Liver (tissue), 9 donors: ENCODE results near the gene IQCK. TPM values are rescaled to one million over a fixed set of nuclear protein-coding genes. Genes with fewer than 3 reads are reported as not detected.

ENCODE experiments used
- DNase-seq: peaks from one replicate; pipeline ENCODE4 v3.0.0-alpha.2; 2017; ENCODE audit warnings: low spot score
- H3K27ac ChIP-seq, 2 donors: one replicate each; pipeline ENCODE4 v1.7.0; 2013; ENCODE audit warnings: inconsistent platforms in 2 of 2, low read length in 2 of 2, control low read depth in 1 of 2, low read depth in 1 of 2, mild to moderate bottlenecking in 1 of 2
- H3K27me3 ChIP-seq, 4 donors: one replicate each; pipeline versions ENCODE4 v1.6.1 to v1.7.0; 2013; ENCODE audit warnings: low read length in 3 of 4, inconsistent platforms in 1 of 4, mild to moderate bottlenecking in 1 of 4, moderate library complexity in 1 of 4; ENCODE audit not compliant: control insufficient read depth in 4 of 4, insufficient read depth in 4 of 4
- H3K36me3 ChIP-seq, 4 donors: one replicate each; pipeline versions ENCODE4 v1.6.1 to v1.7.0; 2013; ENCODE audit warnings: low read length in 3 of 4, mild to moderate bottlenecking in 3 of 4, low read depth in 1 of 4, moderate library complexity in 1 of 4; ENCODE audit not compliant: control insufficient read depth in 4 of 4, insufficient read depth in 3 of 4
- H3K4me1 ChIP-seq, 4 donors: one replicate each; pipeline versions ENCODE4 v1.6.1 to v1.7.0; 2013; ENCODE audit warnings: low read length in 3 of 4, mild to moderate bottlenecking in 3 of 4, moderate library complexity in 1 of 4; ENCODE audit not compliant: control insufficient read depth in 4 of 4, insufficient read depth in 4 of 4
- H3K4me3 ChIP-seq, 3 donors: one replicate each; pipeline versions ENCODE4 v1.6.1 to v1.7.0; 2013; ENCODE audit warnings: low read length in 3 of 3, control low read depth in 1 of 3, low read depth in 1 of 3, mild to moderate bottlenecking in 1 of 3
- H3K9ac ChIP-seq, 2 donors: one replicate each; pipeline ENCODE4 v1.7.0; 2013; ENCODE audit warnings: low read length in 2 of 2, mild to moderate bottlenecking in 2 of 2, moderate library complexity in 2 of 2, control low read depth in 1 of 2, low read depth in 1 of 2
- H3K9me3 ChIP-seq, 4 donors: one replicate each; pipeline versions ENCODE4 v1.6.1 to v1.7.0; 2013; ENCODE audit warnings: low read length in 3 of 4; ENCODE audit not compliant: control insufficient read depth in 4 of 4
- EGR1 ChIP-seq, 2 donors: IDR thresholded peaks; 2 replicates each; pipeline ENCODE4 v1.6.1; 2016 to 2018; ENCODE audit warnings: antibody characterized with exemption in 2 of 2, low read depth in 2 of 2
- FOXA1 ChIP-seq: IDR thresholded peaks from 2 replicates; pipeline ENCODE4 v1.6.1; 2016; ENCODE audit warnings: antibody characterized with exemption
- FOXA2 ChIP-seq: IDR thresholded peaks from 2 replicates; pipeline ENCODE4 v1.6.1; 2016; ENCODE audit warnings: antibody characterized with exemption
- GABPA ChIP-seq, 2 donors: IDR thresholded peaks in 1 of 2; conservative IDR thresholded peaks in 1 of 2; 2 replicates each; pipeline ENCODE4 v1.6.1; 2016; ENCODE audit warnings: antibody characterized with exemption in 2 of 2, mild to moderate bottlenecking in 1 of 2, moderate library complexity in 1 of 2
- HNF4A ChIP-seq, 2 donors: conservative IDR thresholded peaks; 2 replicates each; pipeline ENCODE4 v1.6.1; 2016; ENCODE audit warnings: antibody characterized with exemption in 2 of 2, mild to moderate bottlenecking in 2 of 2
- HNF4G ChIP-seq: IDR thresholded peaks from 2 replicates; pipeline ENCODE4 v1.6.1; 2016; ENCODE audit warnings: antibody characterized with exemption
- JUND ChIP-seq, 2 donors: IDR thresholded peaks; 2 replicates each; pipeline ENCODE4 v1.6.1; 2016; ENCODE audit warnings: antibody characterized with exemption in 2 of 2
- NR2F2 ChIP-seq: IDR thresholded peaks from 2 replicates; pipeline ENCODE4 v1.6.1; 2016; ENCODE audit warnings: antibody characterized with exemption
- RAD21 ChIP-seq, 2 donors: IDR thresholded peaks; 2 replicates each; pipeline ENCODE4 v1.6.1; 2016; ENCODE audit warnings: antibody characterized with exemption in 2 of 2, mild to moderate bottlenecking in 2 of 2
- REST ChIP-seq: IDR thresholded peaks from 2 replicates; pipeline ENCODE4 v1.6.1; 2016; ENCODE audit warnings: antibody characterized with exemption, mild to moderate bottlenecking
- RXRA ChIP-seq, 2 donors: IDR thresholded peaks; 2 replicates each; pipeline ENCODE4 v1.6.1; 2017 to 2018; ENCODE audit warnings: antibody characterized with exemption in 2 of 2, mild to moderate bottlenecking in 1 of 2
- SP1 ChIP-seq: IDR thresholded peaks from 2 replicates; pipeline ENCODE4 v1.6.1; 2018; ENCODE audit warnings: antibody characterized with exemption, mild to moderate bottlenecking
- TAF1 ChIP-seq: conservative IDR thresholded peaks from 2 replicates; pipeline ENCODE4 v1.6.1; 2016; ENCODE audit warnings: antibody characterized with exemption, mild to moderate bottlenecking
- YY1 ChIP-seq: IDR thresholded peaks from 2 replicates; pipeline ENCODE4 v1.6.1; 2016; ENCODE audit warnings: antibody characterized with exemption, mild to moderate bottlenecking
- ZBTB33 ChIP-seq: IDR thresholded peaks from 2 replicates; pipeline ENCODE4 v1.6.1; 2016; ENCODE audit warnings: antibody characterized with exemption
- whole genome bisulfite sequencing: extraction: QIAGEN DNeasy Blood & Tissue Kit; methylation state at CpG from one replicate; pipeline ENCODE4 v1.1.7; 2013; 5-methylcytosine and 5-hydroxymethylcytosine counted together
- polyA plus RNA-seq, 2 donors: library from polyadenylated mRNA; stranded (reverse) in 1 of 2; unstranded in 1 of 2; fragments of 200-250 nt in 1 of 2; fragments of >200 nt in 1 of 2; fragmentation: Nextera tagmentation in 1 of 2; extraction: Ambion mirVana in 1 of 2; gene quantifications; one replicate each; pipeline versions ENCODE4 v1.2.1 to v1.2.3, GENCODE V29; 2013 to 2015
- total RNA-seq, 2 donors: library from RNA; depleted of rRNA; stranded (reverse); fragments of >200 nt; gene quantifications; one replicate each; pipeline ENCODE4 v1.2.3, GENCODE V29; 2014
- TF ChIP-seq, protein P1 (sequence below): fragments of 150-350 bp; IDR thresholded peaks from 2 replicates; pipeline ENCODE4 v1.5.1; 2017; ENCODE audit warnings: improper control_type of control experiment, low read depth, low read length; ENCODE audit not compliant: missing input control
- TF ChIP-seq, protein P2 (sequence below): IDR thresholded peaks from 2 replicates; pipeline ENCODE4 v1.6.1; 2016; ENCODE audit warnings: antibody characterized with exemption
- TF ChIP-seq, protein P3 (sequence below): IDR thresholded peaks from 2 replicates; pipeline ENCODE4 v1.6.1; 2016; ENCODE audit warnings: antibody characterized with exemption
- donor health status: healthy.
- donor health status: healthy.
- donor health status: healthy.
- donor health status: healthy.
- donor health status: healthy.

The IQCK gene
- total and polyA plus RNA-seq, 4 donors = 2.1 to 4.4 (median 2.9) TPM

DNA sequence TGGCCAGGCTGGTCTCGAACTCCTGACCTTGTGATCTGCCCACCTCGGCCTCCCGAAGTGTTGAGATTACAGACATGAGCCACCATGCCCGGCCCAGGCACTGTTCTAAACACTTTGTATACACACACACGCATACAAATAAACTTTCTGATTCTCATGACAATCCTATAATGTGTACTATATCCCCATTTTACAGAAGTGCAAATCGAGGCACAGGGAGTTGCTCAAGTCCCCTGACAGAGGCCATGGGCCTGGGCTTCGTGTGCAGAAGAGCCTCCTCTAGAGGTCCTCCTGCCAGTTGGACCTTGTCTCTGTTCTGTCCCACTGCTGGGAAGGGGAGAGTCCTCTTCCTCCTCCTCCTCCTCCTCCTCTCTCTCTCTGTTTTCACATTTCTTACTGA, 176.5 kb downstream of the IQCK start:
- no peaks in the 10 kb centered on the region for H3K9me3 ChIP-seq
- H3K4me1 ChIP-seq = peaks cover 0 to 3% (median 0%) of the 10 kb centered on the region in 4 donors
- no peak overlapping the region for H3K4me3 ChIP-seq
- no peaks in the 10 kb centered on the region for H3K36me3 ChIP-seq
- DNase-seq = no peak
- no peak overlapping the region for H3K27ac ChIP-seq
- no peak for TF ChIP-seq FOXA2
- TF ChIP-seq TAF1 = no peak
- no peak for TF ChIP-seq FOXA1
- no peak for TF ChIP-seq NR2F2
- TF ChIP-seq ZBTB33 = no peak
- TF ChIP-seq GABPA (IDR thresholded peaks at IDR 0.05 in 1 of 2, conservative IDR thresholded peaks at IDR 0.05 in 1 of 2) = no peak
- TF ChIP-seq JUND (IDR thresholded peaks at IDR 0.05) = no peak
- TF ChIP-seq, protein P1, sequence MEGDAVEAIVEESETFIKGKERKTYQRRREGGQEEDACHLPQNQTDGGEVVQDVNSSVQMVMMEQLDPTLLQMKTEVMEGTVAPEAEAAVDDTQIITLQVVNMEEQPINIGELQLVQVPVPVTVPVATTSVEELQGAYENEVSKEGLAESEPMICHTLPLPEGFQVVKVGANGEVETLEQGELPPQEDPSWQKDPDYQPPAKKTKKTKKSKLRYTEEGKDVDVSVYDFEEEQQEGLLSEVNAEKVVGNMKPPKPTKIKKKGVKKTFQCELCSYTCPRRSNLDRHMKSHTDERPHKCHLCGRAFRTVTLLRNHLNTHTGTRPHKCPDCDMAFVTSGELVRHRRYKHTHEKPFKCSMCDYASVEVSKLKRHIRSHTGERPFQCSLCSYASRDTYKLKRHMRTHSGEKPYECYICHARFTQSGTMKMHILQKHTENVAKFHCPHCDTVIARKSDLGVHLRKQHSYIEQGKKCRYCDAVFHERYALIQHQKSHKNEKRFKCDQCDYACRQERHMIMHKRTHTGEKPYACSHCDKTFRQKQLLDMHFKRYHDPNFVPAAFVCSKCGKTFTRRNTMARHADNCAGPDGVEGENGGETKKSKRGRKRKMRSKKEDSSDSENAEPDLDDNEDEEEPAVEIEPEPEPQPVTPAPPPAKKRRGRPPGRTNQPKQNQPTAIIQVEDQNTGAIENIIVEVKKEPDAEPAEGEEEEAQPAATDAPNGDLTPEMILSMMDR = no peak
- H3K27me3 ChIP-seq = no peaks in the 10 kb centered on the region
- WGBS = 84% methylated on average over 7 of the region's 7 CpGs
- no peak overlapping the region for H3K9ac ChIP-seq

DNA sequence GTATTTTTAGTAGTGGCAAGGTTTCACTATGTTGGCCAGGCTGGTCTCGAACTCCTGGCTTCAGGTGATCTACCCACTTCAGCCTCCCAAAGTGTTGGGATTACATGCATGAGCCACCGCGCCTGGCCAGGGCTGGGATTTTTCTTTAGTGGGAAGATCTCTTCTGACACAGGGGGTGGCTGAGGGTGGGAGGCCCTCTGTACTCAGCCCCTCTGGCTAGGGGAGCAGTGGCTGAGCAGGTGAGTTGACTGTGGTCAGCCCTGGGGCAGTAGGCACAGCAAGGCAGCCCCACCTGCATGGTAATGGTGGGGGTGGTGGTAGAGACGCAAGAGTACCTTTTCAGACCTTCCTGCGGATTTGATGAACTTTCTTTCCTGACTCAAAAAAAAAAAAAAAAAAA, 178.9 kb downstream of the IQCK start:
- Histone ChIP-seq H3K27me3 (no peaks in the 10 kb centered on the region), H3K27ac (no peak overlapping the region), H3K9ac (no peak overlapping the region), H3K9me3 (no peaks in the 10 kb centered on the region), H3K4me3 (no peak overlapping the region), H3K4me1 (peaks cover 0 to 3% (median 0%) of the 10 kb centered on the region in 4 donors), H3K36me3 (no peaks in the 10 kb centered on the region)
- TF ChIP-seq, protein P2, sequence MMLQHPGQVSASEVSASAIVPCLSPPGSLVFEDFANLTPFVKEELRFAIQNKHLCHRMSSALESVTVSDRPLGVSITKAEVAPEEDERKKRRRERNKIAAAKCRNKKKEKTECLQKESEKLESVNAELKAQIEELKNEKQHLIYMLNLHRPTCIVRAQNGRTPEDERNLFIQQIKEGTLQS = no peak
- TF ChIP-seq HNF4G (no peak), RAD21 (IDR thresholded peaks at IDR 0.05) (no peak), FOXA1 (no peak), YY1 (no peak), EGR1 (IDR thresholded peaks at IDR 0.05; ENCODE audit: low read depth in 2 of 2) (no peak), HNF4A (conservative IDR thresholded peaks at IDR 0.05) (no peak), JUND (IDR thresholded peaks at IDR 0.05) (no peak), GABPA (IDR thresholded peaks at IDR 0.05 in 1 of 2, conservative IDR thresholded peaks at IDR 0.05 in 1 of 2) (no peak), SP1 (no peak), REST (no peak), NR2F2 (no peak), FOXA2 (no peak), TAF1 (no peak), ZBTB33 (no peak), RXRA (IDR thresholded peaks at IDR 0.05) (no peak)
- TF ChIP-seq, protein P3, sequence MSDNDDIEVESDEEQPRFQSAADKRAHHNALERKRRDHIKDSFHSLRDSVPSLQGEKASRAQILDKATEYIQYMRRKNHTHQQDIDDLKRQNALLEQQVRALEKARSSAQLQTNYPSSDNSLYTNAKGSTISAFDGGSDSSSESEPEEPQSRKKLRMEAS = no peak
- TF ChIP-seq, protein P1 = no peak
- WGBS = 90% methylated on average over 5 of the region's 5 CpGs
- no peak for DNase-seq
